NCI-H82 treated with DMSO at 0.1 percent for 48 hours (cell line): Measurements from ENCODE around the gene KIFC3.
"Not testable (repeated sequence)": the region's sequence is repeated elsewhere in the genome, so short reads cannot be mapped to it uniquely, and the experiment has no call there.

Experiments used
- DNase-seq: peaks from one replicate; lab custom pipeline; 2025; ENCODE audit not compliant: unreplicated experiment; lab: John Stamatoyannopoulos, UW

KIFC3 gene

GRCh38 chr16:57788252-57788841 is 13.9 kb downstream of the KIFC3 start:
- DNase-seq: no peak

DNA sequence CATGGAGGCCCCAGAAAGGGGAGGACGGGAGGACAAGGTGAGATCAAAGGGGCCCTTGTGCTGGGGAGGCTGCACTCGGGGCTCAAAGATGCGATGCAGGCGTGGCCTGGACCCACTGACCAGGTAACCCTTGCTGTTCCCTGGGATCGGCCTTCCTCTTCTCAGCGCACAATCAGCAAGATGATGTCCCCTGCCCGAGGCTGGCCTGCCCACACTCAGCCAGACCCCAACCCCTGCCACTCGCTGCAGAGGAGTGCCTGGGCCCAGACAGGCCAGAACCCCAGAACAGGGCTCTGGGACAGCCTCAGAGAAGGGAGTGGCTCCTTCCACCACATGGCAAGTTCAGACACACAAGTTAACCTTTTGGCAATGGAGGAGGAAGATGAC is 14.8 kb downstream of the KIFC3 start:
- DNase-seq: no peak

DNA sequence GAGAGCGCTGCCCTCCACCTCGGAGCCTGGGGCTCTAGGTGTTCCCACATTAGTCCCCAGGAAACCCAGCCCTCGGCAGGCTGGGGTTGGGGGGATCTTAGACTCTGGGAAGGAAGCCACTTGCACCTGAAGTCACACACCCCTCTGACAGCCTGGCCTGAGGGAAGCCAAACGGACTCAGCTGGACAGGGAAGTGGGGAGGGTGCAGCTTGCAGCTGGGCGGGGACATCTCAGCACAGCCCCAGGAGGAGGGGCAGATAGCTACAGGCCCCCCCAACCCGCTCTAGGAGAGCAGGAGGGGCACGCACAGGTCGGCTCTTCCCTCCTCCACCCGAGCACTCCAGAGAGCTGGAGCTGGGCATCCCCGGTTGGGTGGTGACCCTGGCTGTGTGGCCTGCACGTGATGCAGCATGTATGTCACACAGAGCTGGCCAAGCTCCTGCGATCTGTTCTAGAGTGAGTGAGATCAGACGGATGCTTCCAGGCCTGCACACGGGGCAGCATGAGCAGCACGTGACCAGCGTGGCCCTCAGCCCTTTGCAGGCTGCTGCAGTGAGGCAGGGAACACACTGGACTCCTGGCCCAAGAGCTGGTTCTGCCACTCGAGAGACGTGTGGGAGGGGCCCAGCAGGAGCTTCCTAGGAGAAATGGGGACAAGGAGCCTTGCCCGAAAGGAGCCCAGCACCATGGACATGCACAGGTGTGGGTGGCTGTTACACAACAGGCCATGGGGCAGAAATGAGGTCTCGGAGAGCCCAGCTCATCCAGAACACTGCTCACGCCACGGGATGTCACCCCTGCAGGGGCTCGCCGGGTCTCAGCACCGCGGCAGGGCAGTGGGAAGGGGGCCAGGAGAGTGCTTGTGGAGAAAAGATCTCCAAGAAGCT is 15.4 kb downstream of the KIFC3 start:
- no peak for DNase-seq

GRCh38 chr16:57785924-57786323 is 16.4 kb downstream of the KIFC3 start:
- no peak for DNase-seq

DNA sequence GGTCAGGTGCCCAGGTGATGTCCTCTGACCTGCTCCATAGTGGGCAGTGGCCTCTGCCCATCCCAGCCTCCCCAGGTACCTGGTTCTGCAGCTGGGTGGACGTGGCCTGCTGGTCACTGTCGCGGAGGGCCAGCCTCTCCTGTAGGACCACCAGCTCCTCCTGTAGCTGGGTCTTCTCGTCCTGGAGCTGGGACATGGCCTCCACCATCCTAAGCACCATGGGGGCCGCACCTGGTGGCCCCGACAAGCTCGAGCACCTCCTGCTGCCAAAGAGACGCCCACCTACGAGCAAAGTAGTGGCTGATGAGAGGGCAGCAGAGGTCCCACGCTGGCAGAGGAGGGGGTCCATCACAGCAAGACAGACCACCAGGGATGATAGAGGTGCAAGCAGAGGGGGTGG is 16.9 kb downstream of the KIFC3 start:
- no peak for DNase-seq

GRCh38 chr16:57784334-57784733 is 18.0 kb downstream of the KIFC3 start:
- DNase-seq: no peak

GRCh38 chr16:57783883-57784282 is 18.4 kb downstream of the KIFC3 start:
- DNase-seq: no peak

GRCh38 chr16:57783116-57783515 is 19.2 kb downstream of the KIFC3 start:
- DNase-seq: no peak

DNA sequence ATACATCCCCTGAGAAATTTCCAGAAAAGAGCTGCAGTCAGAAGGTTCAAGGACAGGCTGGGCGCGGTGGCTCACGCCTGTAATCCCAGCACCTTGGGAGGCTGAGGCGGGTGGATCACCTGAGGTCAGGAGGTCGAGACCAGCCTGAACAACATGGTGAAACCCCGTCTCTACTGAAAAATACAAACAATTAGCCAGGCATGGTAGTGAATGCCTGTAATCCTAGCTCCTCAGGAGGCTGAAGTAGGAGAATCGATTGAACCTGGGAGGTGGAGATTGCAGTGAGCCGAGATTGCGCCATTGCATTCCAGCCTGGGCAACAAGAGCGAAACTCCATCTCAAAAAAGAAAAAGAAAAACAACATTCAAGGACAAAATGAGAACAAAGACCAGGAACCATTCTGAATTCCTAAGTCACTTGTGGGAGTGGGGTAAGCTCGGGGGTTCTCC is 19.7 kb downstream of the KIFC3 start:
- not testable (repeated sequence) for DNase-seq

DNA sequence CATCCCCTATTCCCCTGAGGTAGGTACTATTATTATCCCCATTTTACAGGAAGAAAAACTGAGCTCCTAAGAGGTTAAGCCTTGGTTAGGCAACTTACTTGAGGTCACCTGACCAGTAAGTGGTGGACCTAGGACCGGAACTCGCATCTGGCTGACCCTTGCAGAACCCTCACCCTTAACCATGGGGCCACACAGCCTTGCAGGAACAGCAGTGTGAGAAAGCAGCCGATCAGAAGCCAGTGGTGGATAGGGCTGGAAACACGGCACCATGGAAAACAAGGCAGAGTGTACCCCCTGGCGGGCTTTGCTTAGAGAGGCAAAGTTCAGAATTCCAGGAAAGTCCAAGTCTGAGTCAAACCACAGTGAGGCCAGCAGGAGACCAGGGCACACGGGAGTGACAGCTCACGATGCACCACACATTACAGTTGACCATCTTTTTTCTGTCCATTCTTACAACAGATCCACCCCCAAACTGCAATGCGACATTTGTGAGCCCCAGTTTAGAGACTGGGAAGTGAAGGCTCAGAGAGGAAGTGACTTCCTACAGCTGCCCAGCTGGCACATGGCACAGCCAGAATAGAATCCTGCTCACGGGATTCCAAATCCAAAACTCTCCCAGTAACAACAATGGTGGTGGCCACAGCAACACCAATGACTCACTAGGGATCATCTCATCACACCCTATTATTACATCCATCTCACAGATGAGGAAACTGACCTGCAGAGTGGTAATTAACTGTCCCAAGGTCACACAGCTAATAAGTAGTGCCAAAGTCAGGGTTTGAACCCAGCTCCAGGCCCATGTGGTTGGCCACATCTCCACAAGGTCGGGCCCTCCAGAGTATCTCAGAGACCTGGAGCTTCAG is 20.3 kb downstream of the KIFC3 start:
- DNase-seq: no peak

GRCh38 chr16:57781349-57781740 is 20.9 kb downstream of the KIFC3 start:
- no peak for DNase-seq

DNA sequence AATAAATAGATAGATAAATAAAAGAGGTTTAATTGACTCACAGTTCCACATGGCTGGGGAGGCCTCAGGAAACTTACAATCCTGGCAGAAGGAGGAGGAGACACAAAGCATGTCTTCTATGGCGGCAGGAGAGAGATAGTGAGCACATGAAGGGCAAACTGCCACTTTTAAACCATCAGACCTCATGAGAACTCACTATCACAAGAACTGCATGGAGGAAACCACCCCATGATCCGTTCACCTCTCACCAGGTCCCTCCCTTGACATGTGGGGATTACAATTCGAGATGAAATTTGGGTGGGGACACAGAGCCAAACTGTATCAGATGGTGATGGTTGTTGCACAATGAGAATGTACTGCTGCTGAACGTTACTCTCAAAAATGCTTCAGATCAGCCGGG is 22.5 kb downstream of the KIFC3 start:
- not testable (repeated sequence) for DNase-seq

DNA sequence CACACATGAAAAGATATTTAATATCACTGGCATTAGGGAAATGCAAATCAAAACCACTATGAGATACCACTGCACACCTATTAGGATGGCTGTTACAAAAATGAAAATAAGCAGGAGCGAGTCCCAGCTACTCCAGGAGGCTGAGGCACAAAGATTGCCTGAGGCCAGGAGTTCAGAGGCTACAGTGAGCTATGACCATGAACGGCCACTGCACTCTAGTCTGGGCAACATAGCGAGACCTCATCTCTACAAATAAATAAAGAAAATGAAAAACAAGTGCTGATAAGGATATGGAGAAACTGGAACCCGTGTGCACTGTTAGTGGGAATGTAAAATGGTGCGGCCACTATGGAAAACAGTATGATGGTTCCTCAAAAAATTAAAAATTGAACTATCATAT is 23.6 kb downstream of the KIFC3 start:
- DNase-seq: no peak

GRCh38 chr16:57775661-57776469 is 26.4 kb downstream of the KIFC3 start:
- no peak for DNase-seq

DNA sequence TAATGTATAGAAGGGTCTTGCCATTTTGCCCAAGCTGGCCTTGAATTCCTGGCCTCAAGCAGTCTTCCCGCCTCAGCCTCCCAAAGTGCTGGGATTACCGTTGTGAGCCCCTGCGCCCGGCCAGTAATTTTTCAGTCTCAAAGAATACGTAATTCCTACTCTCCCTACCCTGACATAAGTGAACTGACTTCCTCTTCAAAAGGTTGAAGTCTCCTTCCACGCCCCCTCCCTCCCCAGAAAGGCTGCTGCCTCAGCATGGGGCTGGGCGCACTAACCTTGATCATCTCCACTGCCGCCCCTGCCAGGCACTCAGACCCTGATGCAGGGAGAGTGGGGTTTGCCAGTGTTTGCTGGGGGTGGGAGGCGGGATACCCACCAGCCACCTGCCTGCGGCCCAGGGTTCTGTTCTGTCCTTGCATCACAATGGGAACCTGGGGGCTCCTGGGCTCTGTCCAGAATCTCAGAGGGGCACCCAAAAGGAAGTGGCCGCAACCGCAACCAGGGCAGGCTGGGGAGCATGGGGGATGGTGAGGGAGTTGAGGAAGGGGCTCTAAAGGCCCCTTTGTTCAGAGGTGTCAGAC is 27.5 kb downstream of the KIFC3 start:
- DNase-seq: no peak

DNA sequence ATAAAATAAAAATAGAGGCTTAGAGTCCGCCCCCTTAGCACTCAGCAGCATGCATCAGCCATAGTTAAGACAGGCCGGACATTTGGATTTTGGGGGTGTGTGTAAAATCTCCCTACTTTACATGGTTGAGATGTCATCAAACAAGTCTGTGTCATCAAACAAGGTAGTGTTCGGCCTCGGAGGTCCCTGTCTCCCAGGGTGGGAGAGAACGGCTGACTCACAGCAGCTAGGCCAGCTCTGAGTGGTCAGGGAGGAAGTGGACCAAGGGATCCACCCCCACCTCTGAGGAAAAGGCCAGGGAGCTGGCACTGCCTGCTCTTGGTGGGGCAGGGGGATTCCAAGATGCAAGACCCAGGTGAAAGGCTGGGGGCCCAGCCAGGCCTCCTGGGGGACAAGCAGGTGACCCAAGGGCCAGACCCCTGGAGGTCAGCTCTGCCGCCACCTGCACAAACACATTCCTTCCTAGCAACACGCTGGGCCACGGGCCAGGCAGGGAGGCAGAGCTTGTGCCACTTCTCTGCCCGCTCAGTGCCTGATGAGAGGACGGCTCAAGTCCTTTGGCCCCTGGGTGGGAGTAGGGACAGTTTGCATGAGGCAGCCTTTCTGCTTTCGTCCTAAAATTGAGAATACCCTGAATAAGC is 28.5 kb downstream of the KIFC3 start:
- DNase-seq: no peak

DNA sequence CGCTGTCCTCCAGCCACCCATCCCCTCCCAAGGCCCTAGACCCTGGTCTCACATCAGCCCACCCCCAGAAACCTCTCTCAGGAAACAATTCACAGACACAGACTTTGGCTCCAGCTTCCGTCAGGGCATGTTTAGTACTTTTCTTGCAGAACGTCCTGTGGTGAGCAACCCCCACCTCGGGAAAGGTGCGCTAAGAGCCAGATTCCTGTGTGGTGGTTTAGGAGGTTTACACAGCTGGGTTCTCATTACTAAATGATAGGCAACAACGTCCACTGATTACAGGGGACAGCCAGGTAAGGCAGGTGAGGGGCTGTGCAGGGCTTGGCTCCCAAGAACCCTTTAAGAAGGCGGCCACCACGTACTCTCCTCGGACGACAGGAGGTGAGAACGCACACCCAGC is 29.3 kb downstream of the KIFC3 start:
- DNase-seq: no peak

- DNase-seq: no peak
These were observed 31.0 kb downstream of the KIFC3 start for GRCh38 chr16:57771141-57771785.

- no peak for DNase-seq
These were observed 31.9 kb downstream of the KIFC3 start for GRCh38 chr16:57770361-57770760.
